HCT116 (cell line): Measurements from ENCODE around the gene IGFALS.

ENCODE experiments used
- ATF3 ChIP-seq: IDR thresholded peaks from 2 replicates; pipeline ENCODE4 v1.6.1; 2012
- CBX3 ChIP-seq: IDR thresholded peaks from 2 replicates; pipeline ENCODE4 v1.6.1; 2012; ENCODE audit warnings: low read depth
- CEBPB ChIP-seq: IDR thresholded peaks from 2 replicates; pipeline ENCODE4 v1.6.1; 2012; ENCODE audit warnings: low read depth
- EGR1 ChIP-seq: IDR thresholded peaks from 2 replicates; pipeline ENCODE4 v1.6.1; 2012; ENCODE audit warnings: low read depth
- EZH2 ChIP-seq: fragments of 200-600 bp; sonication (generic); IDR thresholded peaks from 2 replicates; pipeline ENCODE4 v1.6.1; 2017; ENCODE audit warnings: antibody characterized with exemption, mixed run types
- EZH2phosphoT487 ChIP-seq: fragments of 200-600 bp; IDR thresholded peaks from 2 replicates; pipeline ENCODE4 v1.6.1; 2018; ENCODE audit warnings: antibody characterized with exemption, borderline replicate concordance
- FOSL1 ChIP-seq: IDR thresholded peaks from 2 replicates; pipeline ENCODE4 v1.6.1; 2012; ENCODE audit warnings: low read depth
- POLR2A ChIP-seq: IDR thresholded peaks from 2 replicates; pipeline ENCODE4 v1.7.0; 2011; ENCODE audit warnings: borderline replicate concordance; ENCODE audit not compliant: insufficient read depth, insufficient read length; ENCODE audit errors: extremely low read depth
- YY1 ChIP-seq: IDR thresholded peaks from 2 replicates; pipeline ENCODE4 v1.6.1; 2011; ENCODE audit warnings: low read length, low read depth, moderate library complexity, mild to moderate bottlenecking; ENCODE audit not compliant: insufficient replicate concordance; ENCODE audit errors: extremely low read depth
- ZBTB33 ChIP-seq: IDR thresholded peaks from 2 replicates; pipeline ENCODE4 v1.6.1; 2011; ENCODE audit warnings: mild to moderate bottlenecking, low read length, moderate library complexity; ENCODE audit not compliant: insufficient replicate concordance; ENCODE audit errors: extremely low read depth
- TF ChIP-seq, protein P1 (sequence below), 3 experiments: fragments of 200-600 bp in 1 of 3; sonication (generic) in 1 of 3; IDR thresholded peaks in 2 of 3; conservative IDR thresholded peaks in 1 of 3; 2 replicates each; pipeline ENCODE4 v1.5.1; 2012 to 2017; ENCODE audit warnings: low read depth in 2 of 3, low read length in 2 of 3, antibody characterized with exemption in 1 of 3, borderline replicate concordance in 1 of 3, control low read depth in 1 of 3, mild to moderate bottlenecking in 1 of 3, mixed read lengths in 1 of 3, mixed run types in 1 of 3, moderate library complexity in 1 of 3; ENCODE audit not compliant: insufficient read depth in 1 of 3
- TF ChIP-seq, protein P2 (sequence below): IDR thresholded peaks from 2 replicates; pipeline ENCODE4 v1.6.1; 2012
- TF ChIP-seq, protein P3 (sequence below): IDR thresholded peaks from 2 replicates; pipeline ENCODE4 v1.6.1; 2012; ENCODE audit warnings: low read depth

DNA sequence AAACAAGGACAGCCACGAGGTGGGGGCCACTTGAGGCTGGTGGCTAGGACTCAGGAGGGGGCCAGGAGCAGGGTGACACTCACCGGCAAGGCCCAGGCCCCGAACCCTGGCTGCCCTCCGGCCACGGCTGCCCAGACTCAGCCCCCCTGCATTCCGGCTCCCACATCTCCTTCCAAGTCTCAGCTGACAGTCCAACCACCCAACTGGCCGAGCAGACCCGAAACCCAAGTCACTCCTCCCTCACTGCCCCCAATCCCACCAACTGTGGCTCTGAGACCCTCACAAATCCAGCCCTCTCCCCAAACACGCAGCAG, 23.7 kb upstream of the IGFALS start:
- TF ChIP-seq ATF3 (no peak), POLR2A (no peak), EZH2 (no peak), EZH2phosphoT487 (no peak), CBX3 (no peak), YY1 (no peak), CEBPB (no peak), FOSL1 (no peak), ZBTB33 (no peak), EGR1 (no peak)
- TF ChIP-seq, protein P1, sequence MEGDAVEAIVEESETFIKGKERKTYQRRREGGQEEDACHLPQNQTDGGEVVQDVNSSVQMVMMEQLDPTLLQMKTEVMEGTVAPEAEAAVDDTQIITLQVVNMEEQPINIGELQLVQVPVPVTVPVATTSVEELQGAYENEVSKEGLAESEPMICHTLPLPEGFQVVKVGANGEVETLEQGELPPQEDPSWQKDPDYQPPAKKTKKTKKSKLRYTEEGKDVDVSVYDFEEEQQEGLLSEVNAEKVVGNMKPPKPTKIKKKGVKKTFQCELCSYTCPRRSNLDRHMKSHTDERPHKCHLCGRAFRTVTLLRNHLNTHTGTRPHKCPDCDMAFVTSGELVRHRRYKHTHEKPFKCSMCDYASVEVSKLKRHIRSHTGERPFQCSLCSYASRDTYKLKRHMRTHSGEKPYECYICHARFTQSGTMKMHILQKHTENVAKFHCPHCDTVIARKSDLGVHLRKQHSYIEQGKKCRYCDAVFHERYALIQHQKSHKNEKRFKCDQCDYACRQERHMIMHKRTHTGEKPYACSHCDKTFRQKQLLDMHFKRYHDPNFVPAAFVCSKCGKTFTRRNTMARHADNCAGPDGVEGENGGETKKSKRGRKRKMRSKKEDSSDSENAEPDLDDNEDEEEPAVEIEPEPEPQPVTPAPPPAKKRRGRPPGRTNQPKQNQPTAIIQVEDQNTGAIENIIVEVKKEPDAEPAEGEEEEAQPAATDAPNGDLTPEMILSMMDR (IDR thresholded peaks at IDR 0.05 in 2 of 3, conservative IDR thresholded peaks at IDR 0.05 in 1 of 3; ENCODE audit: borderline replicate concordance in 1 of 3, insufficient read depth in 1 of 3, low read depth in 2 of 3, low read length in 2 of 3): no peak
- TF ChIP-seq, protein P2, sequence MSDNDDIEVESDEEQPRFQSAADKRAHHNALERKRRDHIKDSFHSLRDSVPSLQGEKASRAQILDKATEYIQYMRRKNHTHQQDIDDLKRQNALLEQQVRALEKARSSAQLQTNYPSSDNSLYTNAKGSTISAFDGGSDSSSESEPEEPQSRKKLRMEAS: no peak
- TF ChIP-seq, protein P3, sequence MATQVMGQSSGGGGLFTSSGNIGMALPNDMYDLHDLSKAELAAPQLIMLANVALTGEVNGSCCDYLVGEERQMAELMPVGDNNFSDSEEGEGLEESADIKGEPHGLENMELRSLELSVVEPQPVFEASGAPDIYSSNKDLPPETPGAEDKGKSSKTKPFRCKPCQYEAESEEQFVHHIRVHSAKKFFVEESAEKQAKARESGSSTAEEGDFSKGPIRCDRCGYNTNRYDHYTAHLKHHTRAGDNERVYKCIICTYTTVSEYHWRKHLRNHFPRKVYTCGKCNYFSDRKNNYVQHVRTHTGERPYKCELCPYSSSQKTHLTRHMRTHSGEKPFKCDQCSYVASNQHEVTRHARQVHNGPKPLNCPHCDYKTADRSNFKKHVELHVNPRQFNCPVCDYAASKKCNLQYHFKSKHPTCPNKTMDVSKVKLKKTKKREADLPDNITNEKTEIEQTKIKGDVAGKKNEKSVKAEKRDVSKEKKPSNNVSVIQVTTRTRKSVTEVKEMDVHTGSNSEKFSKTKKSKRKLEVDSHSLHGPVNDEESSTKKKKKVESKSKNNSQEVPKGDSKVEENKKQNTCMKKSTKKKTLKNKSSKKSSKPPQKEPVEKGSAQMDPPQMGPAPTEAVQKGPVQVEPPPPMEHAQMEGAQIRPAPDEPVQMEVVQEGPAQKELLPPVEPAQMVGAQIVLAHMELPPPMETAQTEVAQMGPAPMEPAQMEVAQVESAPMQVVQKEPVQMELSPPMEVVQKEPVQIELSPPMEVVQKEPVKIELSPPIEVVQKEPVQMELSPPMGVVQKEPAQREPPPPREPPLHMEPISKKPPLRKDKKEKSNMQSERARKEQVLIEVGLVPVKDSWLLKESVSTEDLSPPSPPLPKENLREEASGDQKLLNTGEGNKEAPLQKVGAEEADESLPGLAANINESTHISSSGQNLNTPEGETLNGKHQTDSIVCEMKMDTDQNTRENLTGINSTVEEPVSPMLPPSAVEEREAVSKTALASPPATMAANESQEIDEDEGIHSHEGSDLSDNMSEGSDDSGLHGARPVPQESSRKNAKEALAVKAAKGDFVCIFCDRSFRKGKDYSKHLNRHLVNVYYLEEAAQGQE: no peak
